ENCODE measurements around the gene RGS7.
"Not testable (repeated sequence)": the region's sequence is repeated elsewhere in the genome, so short reads cannot be mapped to it uniquely, and the experiment has no call there.

RGS7 gene

DNA sequence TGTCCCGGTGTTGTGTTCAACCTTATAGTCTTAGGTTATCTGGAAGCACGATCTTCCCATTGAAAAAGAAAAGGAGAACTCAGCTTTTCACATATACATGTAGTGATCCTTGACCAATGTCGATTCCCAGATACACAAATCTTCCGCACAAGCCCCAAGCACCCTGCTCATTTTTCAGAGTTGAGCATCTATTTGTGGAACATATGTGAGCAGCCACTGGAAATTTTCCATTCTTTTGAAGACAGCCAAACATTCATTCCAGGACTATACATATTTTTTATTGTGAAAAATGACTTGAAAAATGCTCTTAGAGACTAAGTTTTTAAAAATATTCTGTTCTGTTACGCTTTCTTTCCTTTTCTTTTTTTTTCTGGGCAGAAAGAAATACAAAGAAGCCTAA, 371.9 kb downstream of the RGS7 start:
- no peak for DNase-seq (ENCODE audit: low read depth in 2 of 2)

DNA sequence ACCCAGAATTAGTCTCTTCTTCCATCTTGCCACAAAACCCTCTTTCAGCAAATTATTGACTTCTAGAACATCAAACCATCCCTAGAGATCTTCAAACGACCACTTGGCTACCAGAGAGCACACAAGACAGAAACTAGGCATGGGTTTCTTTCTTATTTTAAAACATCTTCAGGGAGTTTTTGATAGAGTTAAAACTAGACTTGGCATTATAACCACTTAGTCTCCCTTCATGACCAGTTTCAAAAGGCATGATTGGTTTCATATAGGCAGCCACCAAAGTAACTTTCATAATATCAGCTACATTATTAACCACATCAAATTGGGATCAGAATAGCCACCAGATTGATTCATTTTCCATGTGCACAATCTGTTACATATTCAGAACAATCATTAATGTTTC, 376.7 kb downstream of the RGS7 start:
- DNase-seq (ENCODE audit: low read depth in 2 of 2): no peak

DNA sequence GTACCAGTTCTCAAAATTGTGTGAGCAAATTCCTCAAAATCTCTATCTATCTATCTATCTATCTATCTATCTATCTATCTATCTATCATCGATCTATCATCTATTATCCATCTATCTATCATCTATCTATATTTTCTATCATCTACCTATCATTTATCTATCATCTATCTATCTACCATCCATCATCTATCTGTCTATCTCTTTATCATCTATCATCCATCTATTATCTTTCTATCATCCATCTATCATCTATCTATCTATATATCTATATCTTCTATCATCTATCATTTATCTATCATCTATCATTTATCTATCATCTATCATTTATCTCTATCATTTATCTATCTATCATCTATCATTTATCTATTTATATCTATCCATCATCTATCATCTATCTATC, 380.3 kb downstream of the RGS7 start:
- no peak for DNase-seq (ENCODE audit: low read depth in 2 of 2)

DNA sequence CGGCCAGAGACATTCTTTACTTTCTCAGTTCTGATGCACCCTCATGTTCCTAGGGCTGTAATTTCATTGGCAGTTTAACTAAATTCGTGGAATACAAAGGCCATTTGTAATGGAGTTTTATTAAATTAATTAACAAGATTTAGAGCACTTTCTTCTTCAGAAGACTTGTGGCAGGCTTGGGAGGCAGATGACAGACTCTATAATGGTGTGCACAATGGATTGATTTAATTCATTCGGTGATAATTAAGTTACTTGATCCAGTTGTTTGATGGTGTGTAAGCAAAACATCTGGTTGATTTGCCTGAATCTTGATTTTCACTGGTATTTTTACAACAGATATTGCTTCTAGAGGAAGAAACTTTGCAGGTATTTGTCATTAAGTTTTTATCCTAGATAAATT, 383.1 kb downstream of the RGS7 start:
- DNase-seq (ENCODE audit: low read depth in 2 of 2): no peak

DNA sequence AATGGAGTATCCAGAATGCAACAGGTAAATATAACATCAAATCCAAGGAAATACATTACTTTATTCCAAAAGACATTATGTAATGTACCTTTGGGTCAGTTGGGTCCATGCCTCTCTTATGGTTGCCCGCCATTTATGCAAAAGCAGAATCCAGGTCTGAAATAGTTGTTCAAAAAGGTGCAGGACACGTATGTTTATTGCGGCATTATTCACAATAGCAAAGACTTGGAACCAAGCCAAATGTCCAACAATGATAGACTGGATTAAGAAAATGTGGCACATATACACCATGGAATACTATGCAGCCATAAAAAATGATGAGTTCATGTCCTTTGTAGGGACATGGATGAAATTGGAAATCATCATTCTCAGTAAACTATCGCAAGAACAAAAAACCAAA, 384.9 kb downstream of the RGS7 start:
- not testable (repeated sequence) for DNase-seq (ENCODE audit: low read depth in 2 of 2)

DNA sequence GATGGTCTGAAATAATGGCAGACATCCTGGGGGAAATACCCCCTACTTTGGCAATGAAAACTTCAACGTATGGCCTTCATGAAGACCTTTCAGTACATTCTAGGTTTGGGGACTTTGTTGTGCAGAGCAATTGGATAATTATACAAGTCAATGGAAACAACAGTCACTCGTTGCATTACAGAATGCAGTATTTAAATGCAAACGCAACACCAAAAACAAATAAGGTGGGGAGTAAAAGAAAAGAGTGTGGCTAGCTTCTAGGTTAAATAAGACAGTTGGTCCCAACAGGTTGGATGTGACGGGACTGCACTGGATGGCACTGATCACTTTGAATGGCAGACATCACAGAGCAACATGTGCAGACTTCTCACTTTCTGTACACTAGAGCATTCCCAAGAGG, 386.8 kb downstream of the RGS7 start:
- no peak for DNase-seq (ENCODE audit: low read depth in 2 of 2)

DNA sequence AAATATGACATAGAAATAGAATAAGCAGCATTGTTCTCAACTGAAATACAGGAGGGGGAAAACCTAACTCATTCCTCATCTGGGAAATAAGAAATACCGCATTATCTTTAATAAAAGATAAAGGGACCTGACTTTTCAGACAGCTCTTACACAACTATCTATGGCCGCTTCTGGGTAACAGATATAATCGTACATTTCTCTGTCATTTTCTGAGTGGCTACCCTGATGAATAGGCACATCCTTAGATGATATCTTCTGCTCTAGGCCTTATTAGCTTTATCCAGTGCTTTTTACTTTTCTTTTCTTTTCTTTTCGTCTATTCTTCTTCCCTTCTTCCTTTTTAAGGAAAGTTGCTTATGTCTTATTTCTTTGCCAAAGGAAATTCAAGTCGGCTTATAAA, 388.1 kb downstream of the RGS7 start:
- DNase-seq (ENCODE audit: low read depth in 2 of 2): no peak

DNA sequence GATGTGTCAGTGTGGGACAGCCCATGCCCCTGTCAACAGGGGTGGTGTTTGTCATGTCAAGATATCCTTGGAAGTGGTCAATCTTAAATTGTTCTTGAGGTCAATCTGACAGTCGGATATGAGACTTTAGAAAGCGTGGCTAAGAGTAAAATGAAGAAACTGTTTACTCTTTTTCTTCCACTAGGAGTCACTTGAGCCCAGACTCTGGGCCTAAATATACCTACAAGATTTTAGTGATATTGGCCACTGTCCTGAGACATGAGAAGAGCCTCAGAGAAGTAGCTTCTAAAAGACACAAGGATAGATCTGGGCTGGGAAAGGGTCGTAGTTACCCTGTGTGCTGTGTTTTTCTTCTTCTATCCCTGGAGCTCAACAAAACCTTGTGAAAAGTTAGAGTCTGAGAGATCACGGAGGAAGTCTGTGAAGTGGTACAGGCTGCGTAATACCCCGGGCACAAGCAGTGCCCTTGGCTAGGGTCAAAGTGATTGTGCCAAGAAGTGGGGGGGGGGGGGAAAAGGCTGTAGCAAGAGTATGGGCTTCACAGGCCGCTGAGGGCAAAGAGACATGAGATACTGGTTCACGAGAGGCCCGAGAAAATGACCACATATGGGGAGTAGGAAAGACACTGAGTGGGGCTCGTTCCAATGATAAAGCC, 389.8 kb downstream of the RGS7 start:
- DNase-seq (ENCODE audit: low read depth in 2 of 2): no peak

DNA sequence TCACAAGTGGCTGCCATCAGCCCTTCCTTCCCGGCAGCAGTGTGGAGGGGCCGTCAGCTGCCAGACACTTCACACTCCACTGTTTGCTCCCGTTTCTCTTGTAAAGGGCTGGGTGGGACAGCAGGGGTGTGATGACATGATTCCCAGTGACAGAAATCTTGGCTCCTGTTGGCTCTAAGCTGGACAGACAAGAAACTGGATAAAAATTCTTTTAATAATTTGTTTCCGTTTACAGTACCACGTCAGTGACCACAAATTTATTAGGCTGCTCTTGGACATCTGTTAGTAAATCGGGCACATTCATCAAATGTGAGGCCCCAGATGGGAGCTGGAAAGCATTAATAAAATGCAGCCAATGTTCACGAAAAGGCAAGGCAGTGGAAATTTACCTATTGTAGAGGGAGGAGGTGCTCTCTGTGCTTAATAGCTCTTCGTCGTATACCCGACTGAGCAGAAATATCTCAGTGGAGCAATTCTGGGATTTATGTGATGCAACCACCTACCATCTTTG, 391.4 kb downstream of the RGS7 start:
- DNase-seq (ENCODE audit: low read depth in 2 of 2): no peak

DNA sequence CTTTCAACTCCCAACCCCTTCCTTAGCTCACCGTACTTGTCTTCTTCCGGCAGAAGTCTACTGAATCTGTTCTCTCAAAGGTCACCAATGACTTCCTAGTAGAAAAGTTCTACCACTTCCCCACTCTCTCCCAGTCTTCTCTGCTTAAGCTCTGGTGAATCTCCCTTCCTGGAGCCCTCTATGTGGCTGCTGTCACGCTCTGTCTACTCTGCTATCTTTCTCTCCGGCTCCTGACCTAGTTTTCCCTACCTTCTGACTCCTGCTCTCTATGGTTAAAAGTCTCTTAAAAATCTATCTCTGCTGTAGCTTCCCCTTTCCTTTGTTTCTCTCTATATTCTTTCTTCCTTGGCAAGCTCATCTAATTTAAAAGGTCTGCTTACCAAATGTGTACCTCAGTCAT, 394.9 kb downstream of the RGS7 start:
- no peak for DNase-seq (ENCODE audit: low read depth in 2 of 2)

DNA sequence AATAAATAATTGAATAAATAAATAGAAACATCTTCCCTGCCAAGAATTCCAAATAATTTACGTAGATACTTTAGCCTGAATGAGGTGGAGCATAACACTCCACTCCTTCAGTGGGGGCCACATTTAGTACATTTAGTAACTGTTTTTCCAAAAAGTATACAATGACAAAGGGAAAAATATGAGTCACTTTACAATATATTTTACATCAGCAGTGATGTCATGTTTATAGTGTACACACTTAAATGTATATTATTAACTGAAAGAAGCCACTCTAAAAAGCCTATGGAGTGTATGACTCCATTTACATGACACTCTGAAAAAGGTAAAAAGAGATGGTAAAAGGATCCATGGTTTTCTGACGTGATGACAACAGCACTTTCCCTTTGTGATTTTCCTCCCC, 400.6 kb downstream of the RGS7 start:
- no peak for DNase-seq (ENCODE audit: low read depth in 2 of 2)

DNA sequence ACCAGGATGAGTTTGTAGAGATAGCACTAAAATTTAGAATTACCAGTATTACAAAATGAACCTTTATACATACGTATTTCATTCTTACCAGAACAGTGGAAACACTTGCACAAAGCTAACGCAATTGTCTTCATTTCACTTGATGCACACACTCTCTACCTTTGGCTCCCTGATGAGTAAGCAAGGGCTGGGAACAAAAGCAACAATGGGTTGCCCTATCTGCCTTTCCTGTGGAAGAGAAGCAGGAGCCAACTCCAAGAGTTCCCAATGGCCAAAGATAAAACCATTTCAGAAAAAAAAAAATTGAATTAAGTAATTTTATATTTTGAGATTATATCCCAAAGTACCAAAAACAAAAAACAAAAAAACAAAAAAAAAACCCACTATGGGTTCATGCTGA, 401.0 kb downstream of the RGS7 start:
- DNase-seq (ENCODE audit: low read depth in 2 of 2): no peak

DNA sequence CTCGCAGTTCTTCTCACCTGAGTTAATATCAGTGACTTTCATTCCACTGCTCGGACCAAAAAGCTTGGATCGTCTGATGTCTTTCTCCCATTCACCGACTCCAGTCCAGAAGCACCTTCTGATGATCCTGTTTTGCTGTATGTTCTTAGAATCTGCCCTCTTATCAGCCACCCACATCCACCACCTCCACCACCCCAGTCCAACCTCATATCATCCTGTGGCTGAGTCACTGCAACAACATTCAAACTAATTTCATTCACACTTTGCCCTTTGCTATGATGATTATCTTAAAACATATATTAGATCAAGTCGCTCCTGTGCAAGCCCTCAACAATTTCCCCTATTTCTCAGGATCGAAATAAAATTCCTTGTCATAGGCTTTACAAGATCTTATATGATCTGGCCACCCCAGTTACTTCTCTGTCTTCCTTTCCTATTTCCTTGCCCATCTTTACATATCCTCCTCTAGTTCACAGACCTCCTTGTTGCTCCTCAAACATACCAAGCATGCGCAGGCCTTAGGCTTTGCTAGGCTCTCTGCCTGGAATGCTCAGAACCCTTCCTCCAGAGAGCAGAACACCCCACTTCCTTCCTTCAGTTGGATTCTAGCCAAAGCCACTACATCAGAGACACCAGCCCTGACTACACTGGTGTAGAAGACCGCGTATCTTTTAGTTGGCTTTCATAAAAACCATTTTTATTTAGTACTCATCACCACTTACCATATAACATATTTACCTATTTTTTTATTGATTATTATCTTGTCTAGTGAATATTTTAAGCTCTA, 409.4 kb downstream of the RGS7 start:
- no peak for DNase-seq (ENCODE audit: low read depth in 2 of 2)

DNA sequence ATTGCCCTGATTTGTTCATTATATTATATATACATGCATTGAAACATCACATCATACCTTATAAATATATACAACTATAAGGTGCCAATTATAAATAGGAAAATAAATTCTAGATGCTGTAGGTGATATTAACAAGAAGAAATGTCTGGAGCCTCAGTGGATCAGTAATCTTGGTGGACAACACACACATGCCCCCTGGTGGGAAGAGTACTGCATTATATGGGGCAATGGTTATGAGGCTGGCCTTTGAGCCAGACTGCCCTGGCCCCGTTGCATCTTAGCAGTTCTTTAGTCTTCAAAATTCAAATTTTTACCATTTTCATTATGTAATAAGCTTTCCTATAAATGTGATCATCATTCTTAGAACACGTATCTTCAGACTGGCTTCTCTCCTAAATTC, 410.1 kb downstream of the RGS7 start:
- DNase-seq (ENCODE audit: low read depth in 2 of 2): no peak

DNA sequence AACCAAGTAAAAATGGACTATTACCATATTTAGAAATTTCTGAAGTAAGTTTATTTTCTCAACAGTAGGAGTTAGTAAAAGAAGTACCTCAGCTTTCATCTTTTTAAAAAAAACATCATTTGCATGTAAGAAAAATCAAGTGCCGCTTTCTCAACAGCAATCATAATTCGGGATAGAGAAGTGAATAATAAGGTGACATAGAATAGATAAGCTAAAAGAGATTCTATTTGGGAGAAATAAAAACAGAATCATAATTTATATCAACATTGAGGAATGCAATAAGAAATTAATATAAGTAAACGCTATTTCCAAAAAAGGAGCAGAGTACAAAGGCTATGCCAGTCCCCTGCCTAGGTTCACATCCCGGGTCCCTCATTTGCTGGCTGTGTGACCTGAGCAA, 414.1 kb downstream of the RGS7 start:
- no peak for DNase-seq (ENCODE audit: low read depth in 2 of 2)

DNA sequence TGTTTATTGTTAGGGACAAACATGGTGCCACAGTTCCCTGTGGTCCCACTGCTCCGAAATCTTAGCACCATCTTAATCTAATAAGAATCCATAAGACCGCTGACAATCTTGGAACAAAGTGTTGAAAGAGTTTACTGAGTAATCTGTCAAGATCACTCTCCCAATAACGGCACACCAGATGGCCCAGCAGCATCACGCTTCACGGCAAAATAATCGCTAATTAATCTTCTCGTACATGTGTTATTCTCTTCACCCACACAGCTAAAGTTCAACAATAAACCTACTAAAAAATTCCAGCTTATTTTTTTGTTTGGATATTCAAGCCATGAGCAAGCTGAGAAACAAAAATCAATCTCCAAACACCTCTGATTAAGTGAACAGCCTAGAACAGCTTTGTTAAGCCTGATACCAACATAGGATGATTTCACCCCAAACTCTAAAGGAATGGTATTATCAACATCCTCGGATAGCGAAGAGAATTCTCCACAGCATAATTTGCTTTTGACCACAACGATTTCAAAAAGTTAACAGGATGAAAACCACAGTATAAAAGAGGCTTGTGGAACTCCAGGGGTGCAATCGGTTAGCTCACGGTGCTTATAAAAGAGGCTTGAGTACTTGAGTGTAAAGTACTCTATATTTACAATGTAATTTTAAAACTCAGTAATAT, 415.2 kb downstream of the RGS7 start:
- no peak for DNase-seq (ENCODE audit: low read depth in 2 of 2)

DNA sequence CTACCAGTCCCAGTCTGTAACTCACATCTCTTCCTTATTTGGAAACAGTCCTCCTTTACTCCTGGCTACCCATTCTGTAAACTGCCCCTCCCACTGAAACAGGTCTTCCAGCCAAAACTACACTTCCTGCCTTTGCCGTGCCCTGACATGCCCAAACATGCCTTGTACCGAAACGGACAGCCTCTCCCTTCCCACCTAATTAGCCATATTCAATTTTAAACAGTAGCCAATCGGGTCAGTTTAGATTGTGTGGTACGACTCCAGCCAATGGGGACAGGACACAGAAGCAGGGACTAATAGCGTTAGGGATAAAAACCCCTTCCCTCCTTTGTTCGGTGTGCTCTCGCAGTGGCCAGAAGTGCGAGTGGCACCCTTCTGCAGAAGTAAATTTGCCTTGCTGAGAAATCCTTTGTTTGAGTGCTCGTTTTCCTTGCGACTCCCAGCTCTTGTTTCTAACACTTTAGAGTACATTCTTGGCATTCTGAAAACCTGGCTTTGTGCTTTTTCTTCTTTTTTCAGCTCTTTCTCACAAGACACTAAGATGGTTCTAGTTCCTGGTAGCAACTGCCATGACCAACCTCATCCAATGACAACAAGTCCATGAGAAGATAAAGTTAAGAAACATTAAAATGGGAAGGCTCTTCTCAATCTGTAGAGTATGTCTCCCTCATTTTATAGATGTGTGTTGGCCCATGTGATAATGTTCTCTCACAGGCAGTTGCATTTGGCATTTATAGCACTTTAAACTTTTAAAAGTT, 419.9 kb downstream of the RGS7 start:
- no peak for DNase-seq (ENCODE audit: low read depth in 2 of 2)

DNA sequence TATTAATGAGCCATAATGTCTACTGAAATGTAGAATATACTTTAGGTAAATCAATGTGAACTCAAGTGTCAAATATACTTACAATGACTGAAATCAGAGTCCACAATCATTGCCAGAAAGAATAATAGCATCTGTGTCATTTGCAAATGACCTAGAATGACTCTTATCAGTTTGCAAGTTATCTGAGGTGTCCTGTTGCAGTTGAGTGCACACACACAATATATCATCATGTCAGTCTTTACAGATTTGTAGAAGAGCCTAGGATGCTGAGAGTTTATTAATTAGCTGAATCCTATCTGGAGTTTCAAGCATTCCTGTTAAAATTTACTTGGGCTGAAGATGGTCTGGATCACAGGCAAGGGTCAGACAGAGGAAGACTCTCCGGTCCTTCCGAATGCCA, 421.1 kb downstream of the RGS7 start:
- no peak for DNase-seq (ENCODE audit: low read depth in 2 of 2)

DNA sequence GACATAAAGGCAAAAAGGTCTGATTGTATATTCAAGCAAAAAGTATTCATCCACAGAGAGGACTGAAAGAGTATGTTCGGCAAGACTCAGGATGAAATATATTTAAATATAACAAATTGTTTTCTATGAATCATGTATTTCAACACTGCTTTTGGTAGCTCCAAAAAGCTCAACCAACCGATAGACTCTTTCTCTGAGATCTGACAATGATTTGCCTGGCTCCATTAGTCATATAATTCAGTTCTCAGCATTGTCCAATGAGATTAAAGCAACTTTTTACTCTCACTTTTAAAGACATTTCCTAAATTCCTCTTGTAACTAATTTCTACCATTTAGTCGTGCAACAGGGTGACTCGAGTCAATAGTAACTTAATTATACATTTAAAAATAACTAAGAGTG, 426.0 kb downstream of the RGS7 start:
- DNase-seq (ENCODE audit: low read depth in 2 of 2): no peak

DNA sequence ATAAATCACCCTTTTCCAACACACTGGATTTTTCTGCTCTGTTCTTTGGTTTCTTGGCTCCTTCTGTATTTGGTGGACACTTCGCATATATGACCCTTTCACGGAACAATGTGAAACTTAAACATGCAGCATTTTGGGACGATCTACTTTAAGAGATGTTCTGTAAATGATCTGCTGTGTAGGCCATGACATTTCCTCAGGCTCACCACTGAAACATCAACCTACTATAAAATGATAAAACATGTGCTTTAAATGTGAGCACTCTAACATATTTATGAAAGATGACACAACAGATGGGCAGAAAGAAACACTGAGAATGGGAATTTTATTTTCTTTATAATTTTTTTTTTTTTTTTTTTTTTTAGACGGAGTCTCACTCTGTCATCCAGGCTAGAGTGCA, 428.7 kb downstream of the RGS7 start:
- no peak for DNase-seq (ENCODE audit: low read depth in 2 of 2)

DNA sequence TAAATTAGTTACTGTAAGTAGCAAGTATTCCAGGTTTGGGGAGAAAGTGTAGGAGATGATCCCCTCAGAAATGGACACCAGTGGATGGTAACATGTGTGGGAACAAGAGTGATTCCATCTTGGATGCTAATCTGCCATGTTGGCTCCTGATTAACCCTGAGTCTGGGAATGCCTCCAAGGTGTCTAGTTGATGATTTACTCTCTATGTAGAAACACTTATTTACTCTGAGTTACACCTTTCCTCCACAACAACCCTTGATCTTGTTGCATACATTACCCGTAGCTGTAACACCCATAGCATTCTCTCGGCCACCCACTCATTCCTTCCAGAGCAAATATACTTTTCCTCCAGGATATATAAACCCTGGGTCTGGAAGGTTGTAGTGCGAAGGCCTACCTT, 429.2 kb downstream of the RGS7 start:
- no peak for DNase-seq (ENCODE audit: low read depth in 2 of 2)

DNA sequence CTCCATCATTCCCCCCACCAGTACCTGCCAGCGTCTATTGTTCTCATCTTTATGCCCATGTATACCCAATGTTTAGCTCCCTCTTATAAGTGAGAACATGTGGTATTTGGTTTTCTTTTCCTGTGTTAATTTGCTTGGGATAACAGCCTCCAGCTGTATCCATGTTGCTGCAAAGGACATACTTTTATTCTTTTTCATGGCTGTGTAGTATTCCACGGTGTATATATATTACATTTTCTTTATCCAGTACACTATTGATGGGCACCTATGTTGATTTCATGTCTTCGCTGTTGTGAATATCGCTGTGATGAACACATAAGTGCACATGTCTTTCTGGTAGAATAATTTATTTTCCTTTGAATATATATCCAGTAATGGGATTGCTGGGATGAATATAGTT, 431.7 kb downstream of the RGS7 start:
- DNase-seq (ENCODE audit: low read depth in 2 of 2): no peak

Measured in stimulated activated CD8-positive, alpha-beta memory T cell treated with anti-CD3 and anti-CD28 coated beads, Interleukin-15, amount 100 ng/mL, for 4 hours (primary cell).